Fibroblast of skin of abdomen (primary cell): ENCODE results near the gene SMAD7.
A peak's percentile ranks its signal among the peaks of the same experiment; 100 is the strongest.

Source experiments
- DNase-seq: peaks from one replicate; pipeline ENCODE4 v3.0.0-alpha.2; 2013

Gene SMAD7

DNA sequence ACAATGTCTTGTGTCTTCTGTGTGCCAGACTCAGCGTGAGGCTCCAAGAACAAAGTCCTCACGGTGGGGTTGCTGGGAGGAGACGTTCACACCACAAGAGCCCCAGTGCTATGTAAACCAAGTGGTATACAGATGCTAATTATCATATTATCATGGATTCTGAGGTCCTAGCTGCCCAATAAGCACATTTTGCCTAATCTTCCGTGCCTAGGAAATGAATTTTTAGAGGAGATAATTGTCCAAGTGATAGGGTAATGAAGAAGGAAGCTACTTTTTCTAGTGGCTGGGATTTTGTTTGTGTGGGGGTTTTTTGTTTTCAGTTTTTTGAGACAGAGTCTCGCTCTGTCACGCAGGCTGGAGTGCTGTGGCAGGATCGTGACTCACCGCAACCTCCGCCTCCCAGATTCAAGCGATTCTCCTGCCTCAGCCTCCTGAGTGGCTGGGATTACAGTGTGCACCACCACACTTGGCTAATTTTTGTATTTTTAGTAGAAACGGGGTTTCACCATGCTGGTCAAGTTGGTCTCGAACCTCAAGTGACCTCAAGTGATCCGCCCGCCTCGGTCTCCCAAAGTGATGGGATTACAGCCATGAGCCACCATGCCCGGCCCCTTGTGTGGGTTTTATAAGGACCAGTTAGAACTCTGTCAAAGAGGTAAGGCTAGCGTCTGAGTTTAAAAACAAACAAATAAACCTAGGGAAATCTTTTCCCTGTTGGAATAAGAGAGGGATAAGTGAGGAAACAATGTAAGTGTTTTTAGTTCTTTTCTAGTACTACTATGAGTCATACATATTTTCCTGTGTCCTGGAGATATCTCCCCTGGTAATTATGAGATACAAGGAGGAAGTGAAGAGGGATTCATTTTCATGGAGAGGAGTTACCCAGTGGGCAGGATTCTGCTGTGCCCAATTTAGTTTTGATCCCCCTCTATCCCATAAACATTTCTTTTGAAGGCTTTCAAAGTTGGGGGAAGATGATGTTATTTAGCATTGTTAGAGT is 9.5 kb upstream of the SMAD7 start:
- peak; percentile 64 for DNase-seq

DNA sequence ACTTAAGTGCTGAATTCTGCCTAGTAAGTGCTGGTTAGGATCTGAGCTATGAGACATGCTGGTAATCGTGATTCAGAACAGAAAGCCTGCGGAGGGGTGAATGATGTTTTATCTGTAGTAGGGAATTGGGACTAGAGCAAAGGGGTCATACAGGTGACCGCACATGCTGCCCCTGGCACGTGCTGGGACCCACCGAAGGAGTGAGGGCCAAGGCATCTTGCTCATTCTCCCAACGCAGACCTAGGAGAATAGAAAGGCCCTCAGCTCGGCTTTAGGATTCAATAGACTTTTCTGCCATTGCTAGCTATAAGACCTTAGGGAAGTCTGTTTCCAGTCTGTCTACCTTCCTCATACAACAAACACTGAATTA is 8.8 kb upstream of the SMAD7 start:
- no peak for DNase-seq

DNA sequence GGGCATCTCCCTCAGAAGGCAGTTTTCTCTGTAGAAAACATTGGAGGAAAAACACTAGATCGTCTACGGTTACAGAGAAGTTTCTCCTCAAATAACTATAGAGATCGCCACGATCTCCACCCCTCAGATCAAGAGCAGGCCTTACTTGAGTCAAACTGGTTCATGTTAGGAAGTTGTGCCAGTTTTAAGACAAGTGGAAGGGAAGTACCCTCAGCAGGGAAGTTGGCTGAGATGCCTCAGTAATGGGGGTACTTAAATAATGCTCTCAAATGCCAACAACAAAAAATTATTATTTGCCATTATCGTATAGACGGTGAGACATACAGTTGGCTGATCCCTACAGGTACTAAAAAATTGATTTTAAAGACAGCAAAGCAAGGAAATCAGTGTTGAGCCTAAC is 8.2 kb upstream of the SMAD7 start:
- no peak for DNase-seq

DNA sequence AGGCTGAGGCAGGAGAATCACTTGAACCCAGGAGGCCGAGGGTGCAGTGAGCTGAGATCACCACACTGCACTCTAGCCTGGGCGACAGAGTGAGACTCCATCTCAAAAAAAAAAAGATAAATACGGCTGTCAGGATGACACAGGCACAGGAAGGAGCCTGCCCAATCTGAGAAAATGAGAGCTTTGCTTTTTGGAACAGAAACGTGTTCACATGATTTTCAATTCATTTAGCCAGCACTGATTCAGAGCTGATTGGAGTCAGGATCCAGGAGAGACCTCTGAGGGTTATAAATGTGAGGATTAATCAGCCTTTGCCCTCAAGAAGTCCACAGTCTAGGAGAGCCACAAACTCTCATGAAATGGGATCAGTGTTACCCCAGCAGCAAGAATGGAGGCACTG is 6.9 kb upstream of the SMAD7 start:
- no peak for DNase-seq

DNA sequence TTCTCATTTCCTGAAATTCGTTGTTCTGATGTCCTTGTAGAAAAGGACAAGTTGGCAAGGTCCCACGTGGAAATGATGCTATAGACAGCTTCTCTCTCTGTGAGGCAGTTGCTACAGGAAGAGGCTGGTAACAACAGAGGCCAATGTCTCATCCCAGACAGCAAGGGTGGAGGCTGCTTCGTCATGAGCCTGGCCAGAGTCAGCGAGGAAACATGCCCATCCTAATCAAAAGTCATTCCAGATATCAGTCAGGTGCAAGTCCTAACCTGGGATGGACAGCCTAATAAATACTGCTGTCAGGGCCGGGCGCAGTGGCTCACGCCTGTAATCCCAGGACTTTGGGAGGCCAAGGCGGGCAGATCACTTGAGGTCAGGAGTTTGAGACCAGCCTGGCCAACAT is 6.4 kb upstream of the SMAD7 start:
- DNase-seq, result no peak

DNA sequence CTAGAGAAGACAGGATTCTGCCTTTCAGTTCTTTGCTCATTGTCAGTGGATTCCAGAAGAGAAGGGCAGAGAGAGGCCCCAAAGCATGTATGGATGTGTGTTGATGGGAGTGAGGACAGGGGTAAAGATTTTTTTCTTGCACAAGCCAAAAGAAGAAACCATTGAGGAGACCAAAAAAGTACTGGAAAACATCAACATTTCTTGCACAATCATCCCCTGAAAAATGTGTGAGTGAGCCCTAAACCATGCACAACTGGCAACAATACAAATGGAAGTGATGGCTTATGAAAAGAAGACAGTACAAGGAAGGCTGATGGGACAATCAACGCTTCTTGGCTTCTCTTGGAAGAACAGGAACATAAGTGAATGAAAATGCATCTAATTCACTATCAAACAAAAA is 5.6 kb upstream of the SMAD7 start:
- peak; percentile 90 for DNase-seq

DNA sequence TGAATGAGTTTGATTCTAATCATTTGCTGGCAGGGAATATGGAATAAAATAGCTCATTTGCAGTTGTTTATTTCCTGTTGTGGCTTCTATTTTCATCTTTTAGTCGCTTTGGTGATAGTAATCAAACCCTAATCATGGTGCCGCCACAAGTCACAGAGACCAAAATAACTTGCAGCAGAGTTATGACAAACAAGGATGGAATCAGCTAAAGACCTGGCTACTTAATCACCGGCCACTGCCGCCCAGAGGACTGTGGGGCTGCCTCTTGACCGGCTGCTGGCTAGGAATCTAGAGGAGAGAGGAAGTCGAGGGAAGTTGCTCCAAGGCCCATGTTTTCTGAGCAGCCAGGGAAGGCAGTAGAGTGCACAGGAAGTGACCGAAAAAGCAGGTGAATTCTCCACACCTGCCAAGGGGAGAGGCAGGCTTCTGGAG is 5.1 kb upstream of the SMAD7 start:
- DNase-seq, result peak; percentile 76

DNA sequence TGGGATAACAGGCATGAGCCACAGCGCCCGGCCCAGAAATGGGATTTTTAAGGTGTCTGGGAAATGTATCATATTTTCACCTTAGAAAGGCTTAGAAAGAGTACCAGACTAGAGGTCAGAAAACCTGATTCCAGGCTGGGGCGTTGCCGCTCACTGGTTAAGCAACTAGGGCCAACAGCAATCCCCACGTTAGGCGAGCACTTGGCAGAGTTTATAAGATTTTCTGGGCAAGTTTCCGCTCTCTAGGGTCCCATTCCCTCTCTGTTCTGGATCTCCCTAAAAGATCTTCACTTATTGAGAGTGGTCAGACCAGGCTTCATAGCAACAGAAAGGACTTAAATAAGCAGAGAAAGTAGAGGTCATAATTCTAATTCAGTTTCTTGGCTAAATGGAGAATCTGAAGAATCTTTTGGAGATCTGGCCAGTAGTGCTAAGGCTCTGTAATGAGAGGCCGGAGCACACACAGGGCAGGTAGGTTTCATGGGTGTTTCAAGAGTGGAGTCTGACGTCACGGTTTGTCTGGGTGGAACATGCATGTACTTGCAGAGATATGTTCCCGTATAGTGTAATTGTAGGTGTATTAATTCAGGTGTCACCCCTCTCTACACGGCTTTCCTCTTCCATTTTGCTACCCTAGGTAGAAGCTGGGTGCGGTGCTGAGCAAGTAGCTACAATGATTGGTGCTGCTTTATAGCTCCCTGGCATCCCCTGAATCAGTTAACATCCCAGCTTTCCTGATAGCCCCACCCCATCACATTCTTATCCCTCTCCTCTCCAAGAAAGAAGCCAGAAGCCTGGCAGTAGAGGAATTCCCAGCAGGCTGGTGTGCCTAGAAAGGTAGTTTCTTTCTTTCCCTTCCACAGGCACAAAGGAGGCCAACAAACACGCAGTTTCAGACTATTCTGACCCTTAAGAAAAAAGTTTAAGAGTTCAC is 4.4 kb upstream of the SMAD7 start:
- no peak for DNase-seq

DNA sequence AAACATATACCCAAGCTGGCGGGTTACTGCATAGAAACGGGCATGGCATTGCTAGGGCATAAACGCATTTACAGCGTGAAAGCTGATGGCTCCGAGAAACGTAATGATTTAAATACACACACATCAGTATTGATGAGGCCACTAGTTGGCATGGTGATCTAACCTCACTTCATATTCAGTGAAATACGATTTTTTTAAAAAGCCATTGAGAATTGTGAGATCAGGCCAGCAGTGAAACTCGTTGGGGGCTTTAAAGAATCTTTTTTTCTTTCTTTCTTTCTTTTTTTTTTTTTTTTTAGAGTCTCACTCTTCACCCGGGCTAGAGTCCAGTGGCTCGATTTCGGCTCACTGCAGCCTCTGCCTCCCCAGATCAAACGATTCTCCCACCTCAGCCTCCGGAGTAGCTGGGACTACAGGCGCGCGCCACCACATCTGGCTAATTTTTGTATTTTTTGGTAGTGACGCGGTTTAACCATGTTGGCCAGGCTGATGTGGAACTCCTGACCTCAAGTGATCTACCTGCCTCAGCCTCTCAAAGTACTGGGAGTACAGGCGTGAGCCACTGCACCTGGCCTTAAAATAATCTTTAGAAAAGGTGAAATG is 2.4 kb upstream of the SMAD7 start:
- no peak for DNase-seq

DNA sequence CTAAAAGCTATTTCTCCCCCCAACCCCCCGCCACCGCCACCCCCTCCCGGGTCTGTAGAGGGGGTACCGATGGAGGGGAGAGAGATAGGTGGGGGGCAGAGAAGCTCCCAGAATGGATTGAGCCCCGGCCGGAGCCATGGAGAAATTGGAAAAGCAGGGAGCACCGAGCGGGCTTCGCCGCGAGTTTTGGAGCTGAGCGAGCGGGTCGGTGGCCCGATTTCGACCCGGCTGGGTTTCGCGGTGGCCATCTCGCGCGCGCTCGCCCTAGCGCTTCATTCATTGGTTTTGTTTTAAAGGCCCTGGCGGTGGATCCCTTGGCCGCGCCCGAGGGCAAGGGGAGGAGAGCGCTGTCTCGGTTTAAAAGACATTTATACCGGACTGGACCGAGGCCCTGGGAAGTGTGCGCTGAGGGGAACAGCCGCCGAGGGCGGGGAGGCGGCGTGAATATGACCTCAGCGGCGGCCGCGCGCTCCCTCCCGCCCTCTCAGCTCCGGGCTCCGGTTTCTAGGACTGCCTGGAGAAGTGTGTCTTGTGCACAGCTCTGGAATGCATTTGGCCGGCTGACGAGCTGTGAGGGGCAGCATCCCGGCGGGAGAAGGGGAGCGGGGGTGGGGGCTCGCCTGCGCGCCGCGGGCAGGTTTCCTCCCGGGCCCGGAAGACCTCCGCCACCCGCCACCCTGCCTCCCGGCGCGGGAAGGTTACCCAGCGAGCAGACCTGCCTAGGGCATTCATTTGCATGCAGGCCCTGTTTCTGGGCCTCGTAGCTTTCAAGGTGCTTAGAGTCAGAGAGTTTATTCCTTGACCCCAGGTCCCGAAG is 1.7 kb upstream of the SMAD7 start:
- peak; percentile 94 for DNase-seq

DNA sequence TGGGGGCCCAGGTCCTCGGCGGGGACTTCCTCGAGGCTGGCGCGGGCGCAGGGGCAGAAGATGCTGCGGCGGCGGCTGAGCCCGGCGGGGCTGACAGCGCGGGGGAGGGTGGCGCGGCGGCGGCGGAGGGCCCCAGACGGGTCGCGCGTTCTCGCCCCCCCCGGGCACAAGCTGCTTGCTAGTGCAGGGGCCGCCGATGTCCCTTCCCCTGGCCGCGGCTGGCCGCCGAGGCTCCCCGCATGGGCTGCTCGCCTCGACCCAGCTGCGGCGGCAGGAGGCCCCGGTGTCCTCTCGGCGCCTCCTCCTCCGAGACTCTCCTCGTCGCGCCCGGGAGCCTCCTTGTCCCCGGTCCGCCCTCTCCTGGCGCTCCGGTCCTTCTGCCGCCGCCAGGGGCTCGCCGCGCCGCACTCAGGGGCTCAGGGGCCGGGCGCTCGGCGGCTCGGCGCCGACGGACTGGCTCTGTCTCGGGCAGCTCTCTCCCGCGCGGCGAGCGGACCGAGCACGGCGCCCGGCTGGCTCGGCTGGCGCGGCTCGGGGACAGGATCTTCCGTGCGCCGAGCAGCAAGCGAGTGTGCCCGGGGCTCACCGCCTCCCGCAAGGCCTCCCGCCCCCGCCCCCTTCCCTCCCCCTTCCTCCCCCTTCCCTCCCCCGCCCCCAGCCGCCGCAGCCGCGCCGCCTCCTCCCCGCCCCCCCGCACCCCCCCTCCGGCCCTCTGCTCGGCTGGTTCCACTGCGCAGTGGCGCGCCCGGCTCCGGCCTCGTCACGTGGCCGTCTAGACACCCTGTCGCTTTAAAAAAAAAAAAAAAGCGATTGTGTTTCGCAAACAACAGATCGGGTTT is 902 bp upstream of the SMAD7 start:
- peak; percentile 96 for DNase-seq

DNA sequence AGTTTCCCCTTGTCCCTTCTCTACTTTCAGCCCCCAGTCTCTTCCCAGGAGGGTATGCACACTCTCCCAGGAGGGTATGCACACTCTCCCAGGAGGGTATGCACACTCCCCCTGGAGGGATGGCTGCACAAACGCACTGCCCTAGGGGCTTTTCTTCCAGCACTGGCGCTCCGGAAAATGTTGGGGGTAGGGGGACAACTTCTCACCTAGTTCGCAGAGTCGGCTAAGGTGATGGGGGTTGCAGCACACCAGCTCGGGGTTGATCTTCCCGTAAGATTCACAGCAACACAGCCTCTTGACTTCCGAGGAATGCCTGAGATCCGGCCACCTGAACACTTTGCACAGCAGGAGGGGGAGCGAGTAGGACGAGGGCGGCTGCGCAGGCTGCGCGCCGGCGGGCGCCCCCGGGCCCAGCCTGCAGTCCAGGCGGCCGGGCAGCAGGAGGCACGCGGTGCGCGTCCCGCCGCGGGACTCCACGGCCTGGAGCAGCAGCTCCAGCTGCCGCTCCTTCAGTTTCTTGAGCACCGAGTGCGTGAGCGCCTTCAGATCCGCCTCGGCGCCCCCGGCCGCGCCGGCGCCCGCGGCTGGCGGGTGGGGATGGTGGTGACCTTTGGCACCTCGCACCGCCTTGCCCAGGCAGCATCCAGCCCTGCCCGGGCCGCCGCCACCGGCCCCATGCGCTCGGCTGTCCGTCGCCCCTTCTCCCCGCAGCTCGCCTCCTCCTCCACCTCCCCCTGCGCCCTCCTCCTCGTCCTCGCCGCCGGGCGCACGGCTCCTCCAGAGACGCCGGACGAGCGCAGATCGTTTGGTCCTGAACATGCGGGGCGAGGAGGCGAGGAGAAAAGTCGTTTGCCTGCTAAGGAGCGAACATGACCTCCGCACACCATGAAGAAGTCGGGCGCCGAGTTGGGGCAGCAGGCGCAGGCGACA is 894 bp downstream of the SMAD7 start:
- no peak for DNase-seq

DNA sequence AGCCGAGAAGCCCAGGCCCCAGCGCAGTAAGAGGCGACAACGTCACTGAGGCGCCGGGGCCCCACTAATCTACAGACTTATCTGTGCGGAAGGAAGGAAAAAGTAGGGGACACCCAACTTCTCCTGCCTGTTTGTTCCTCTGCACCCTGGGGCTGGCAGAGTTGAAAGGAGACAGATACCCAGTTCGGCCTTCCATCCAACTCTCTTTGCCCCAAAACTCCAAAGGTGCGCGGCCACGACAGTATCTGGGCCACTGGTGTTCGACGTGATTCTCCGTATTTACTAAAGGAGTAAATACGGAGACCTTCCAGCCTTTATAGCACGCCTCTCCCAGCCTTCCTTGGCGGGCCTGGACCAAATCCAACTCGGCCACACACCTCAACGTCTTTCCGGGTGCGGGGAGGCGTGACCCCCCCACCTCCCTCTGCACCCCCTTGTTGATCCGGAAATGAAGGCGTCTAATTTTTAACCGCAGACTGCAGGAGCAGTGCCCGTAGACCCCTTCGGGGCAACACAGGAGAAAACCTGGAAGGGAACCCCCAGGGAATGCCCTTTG is 1.6 kb downstream of the SMAD7 start:
- DNase-seq, result no peak

DNA sequence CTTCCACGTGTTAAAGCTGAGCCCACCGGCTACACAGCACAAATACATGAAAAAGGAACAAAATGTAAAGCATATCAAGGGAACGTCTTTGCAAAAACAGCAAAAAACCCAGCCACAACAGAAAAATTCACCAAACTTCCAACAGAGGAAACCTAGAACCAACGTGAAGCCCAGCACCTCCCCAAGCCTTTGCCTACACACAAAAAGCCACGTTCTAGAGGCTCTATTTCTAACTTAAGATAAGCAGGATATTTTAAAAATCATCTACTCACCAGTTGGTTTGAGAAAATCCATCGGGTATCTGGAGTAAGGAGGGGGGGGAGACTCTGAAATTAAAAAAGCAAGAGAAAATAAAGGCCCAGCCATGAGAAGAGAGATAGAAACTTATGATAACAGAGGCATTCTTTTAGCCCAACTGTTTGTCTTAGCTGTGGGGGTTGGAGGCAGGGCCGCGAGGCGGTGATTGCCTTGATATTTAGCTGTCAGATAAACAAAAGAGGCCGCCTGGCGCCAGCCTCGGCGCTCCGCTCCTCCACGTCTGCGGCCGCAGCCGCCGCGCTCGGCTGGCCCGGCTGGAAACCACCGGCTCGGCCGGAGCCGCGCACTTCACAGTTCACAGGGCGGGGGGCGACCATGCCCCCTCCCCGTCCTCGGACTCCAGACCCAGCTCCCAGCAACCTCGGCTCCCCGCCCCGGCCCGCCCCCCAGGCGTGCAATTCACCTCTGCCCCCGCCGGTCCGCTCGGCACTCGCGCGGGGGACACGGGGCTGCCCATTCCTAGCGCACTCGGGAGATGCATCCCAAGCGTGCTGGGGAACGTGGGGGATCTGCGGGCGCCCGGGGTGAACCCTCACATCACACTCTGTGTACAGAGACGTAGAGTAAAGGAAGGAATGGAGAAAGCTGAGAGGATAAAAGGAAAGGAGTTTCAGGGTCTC is 2.4 kb downstream of the SMAD7 start:
- peak; percentile 62 for DNase-seq

DNA sequence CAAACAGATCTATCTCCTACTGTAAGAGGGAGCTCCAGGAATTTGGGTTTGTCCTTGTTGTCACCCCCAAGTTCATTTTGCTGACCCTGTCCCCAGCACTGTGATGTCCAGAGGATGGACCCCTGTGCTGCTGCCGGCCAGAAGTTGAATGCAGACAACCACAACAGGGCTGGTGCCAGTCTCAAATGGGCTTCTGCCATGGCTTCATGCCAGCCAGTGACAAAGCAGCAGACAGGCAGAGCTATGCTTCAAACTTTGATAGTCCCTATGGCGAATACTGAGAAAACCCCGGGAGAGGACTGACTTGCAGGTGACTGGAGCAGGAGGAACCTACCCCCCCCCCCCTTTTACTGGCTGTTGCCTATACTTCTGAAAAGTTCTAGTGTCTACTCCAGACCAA is 3.2 kb downstream of the SMAD7 start:
- DNase-seq, result no peak

DNA sequence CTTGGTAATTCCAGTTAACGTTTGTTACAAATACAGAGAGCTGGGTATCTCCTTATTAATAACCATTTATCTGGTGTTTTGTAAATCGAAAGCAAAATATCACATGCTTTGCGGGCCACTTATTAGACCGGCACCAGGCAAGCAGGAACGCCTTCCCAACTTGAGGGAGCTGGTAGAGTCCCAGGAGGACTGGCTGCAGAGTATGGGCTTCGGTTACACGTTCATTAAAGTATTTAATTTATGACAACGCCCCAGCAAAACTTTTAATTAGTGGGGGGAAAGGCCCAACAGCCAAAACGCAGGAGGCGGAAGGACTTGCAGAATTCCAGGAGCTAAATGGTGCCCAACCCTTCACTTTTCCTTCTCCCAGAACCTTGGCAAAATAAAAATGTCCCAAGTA is 3.7 kb downstream of the SMAD7 start:
- DNase-seq, result no peak

DNA sequence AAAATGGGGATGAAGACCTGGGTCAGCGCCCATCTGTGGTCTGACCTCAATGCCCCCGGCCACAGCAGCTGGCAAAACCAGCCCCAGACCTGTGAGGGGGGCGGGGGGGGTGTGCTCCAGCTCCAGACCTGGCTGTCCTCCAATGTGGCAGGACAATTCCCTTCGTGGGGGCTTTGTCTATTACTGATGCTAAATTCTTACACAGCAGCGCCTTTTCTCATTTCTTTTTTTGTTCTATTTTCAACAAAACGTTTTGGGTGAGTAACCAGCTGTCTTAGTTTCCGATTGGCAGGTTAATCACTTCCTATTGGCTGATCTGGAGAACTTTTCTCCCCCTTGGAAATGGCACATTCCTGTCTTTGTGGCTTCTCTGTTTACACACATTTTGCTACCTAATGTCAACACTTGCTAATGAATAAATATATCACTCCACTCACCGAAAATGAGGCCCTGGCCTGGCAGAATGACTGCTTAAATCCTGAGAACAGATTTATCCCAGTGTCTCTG is 4.4 kb downstream of the SMAD7 start:
- peak; percentile 83 for DNase-seq

DNA sequence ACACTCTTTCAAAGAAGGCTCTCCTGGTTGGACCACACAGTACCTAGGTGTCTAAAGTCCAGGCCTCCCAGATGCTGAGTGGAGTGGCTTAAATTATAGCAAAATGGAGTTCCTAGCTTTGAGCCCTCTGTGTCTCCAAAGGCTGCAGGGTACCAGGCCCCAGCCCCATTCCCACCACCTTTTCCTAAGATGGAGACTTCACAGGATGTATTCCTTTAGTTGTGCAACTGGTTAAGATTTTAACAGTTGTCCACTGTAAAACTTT is 4.9 kb downstream of the SMAD7 start:
- DNase-seq, result no peak

DNA sequence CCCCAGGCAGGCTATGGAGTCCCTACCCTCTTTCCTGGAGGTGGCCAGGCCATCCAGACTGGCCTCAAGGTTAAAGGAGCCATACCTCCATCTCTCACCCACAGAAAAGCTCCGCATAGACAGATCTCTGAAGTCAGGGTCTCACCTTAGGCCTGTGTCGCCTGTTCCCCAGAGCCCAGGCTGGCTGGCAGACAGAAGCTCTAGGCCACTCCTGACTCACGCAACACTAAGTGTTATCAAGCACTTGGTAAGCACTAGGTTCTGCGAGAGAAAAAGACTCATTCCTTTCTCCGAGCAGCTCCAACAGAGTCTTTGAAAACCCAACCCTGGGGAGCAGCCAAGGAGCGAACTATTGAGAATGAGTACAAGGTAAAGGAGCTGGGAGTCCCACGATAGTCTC is 6.1 kb downstream of the SMAD7 start:
- DNase-seq, result no peak
